SK-N-SH treated with all-trans-retinoic acid at 6 μM for 48 hours (cell line): ENCODE results near the gene SFT2D3.

Experiments used
- ATAC-seq: fragments of 200-7000 bp; cut with Tn5 transposase; 3 replicates; pipeline ENCODE4 v1.9.1; 2020; ENCODE audit warnings: mild to moderate bottlenecking, moderate library complexity
- BACH2 ChIP-seq: fragments of 250-450 bp; sonication (Bioruptor Pico); IDR thresholded peaks from 2 replicates; pipeline ENCODE4 v1.9.0; 2021; ENCODE audit warnings: mild to moderate bottlenecking, borderline replicate concordance
- CREB5 ChIP-seq: fragments of 250-450 bp; sonication (Bioruptor Pico); IDR thresholded peaks from 2 replicates; pipeline ENCODE4 v1.5.1; 2020; ENCODE audit warnings: low read depth, mild to moderate bottlenecking, moderate library complexity
- CSDC2 ChIP-seq: fragments of 250-450 bp; sonication (Bioruptor Pico); IDR thresholded peaks from 2 replicates; pipeline ENCODE4 v1.5.0; 2020; ENCODE audit warnings: mild to moderate bottlenecking, moderate library complexity
- ESRRG ChIP-seq: fragments of 250-450 bp; sonication (Bioruptor Pico); IDR thresholded peaks from 2 replicates; pipeline ENCODE4 v1.6.1; 2021; ENCODE audit warnings: mild to moderate bottlenecking
- GLIS3 ChIP-seq: fragments of 250-450 bp; sonication (Bioruptor Pico); IDR thresholded peaks from 2 replicates; pipeline ENCODE4 v1.5.0; 2020; ENCODE audit warnings: mild to moderate bottlenecking, moderate library complexity
- ISL1 ChIP-seq: fragments of 250-450 bp; sonication (Bioruptor Pico); IDR thresholded peaks from 2 replicates; pipeline ENCODE4 v2.1.2; 2022; ENCODE audit warnings: mild to moderate bottlenecking, moderate library complexity
- PATZ1 ChIP-seq: fragments of 250-450 bp; sonication (Bioruptor Pico); IDR thresholded peaks from 2 replicates; pipeline ENCODE4 v1.8.0; 2020; ENCODE audit warnings: mild to moderate bottlenecking, moderate library complexity, borderline replicate concordance
- PPARA ChIP-seq: fragments of 250-450 bp; sonication (Bioruptor Pico); IDR thresholded peaks from 2 replicates; pipeline ENCODE4 v1.5.0; 2020; ENCODE audit warnings: mild to moderate bottlenecking, borderline replicate concordance
- RARB ChIP-seq: fragments of 250-450 bp; sonication (Bioruptor Pico); IDR thresholded peaks from 2 replicates; pipeline ENCODE4 v1.8.0; 2021; ENCODE audit warnings: mild to moderate bottlenecking, moderate library complexity
- SNAI2 ChIP-seq: fragments of 250-450 bp; sonication (Bioruptor Pico); IDR thresholded peaks from 2 replicates; pipeline ENCODE4 v1.5.0; 2020; ENCODE audit warnings: mild to moderate bottlenecking, moderate library complexity
- TCF4 ChIP-seq: fragments of 250-450 bp; sonication (Bioruptor Pico); IDR thresholded peaks from 2 replicates; pipeline ENCODE4 v1.8.0; 2021; ENCODE audit warnings: mild to moderate bottlenecking, moderate library complexity, borderline replicate concordance
- TOX ChIP-seq: fragments of 250-450 bp; sonication (Bioruptor Pico); IDR thresholded peaks from 2 replicates; pipeline ENCODE4 v1.8.0; 2021; ENCODE audit warnings: mild to moderate bottlenecking, moderate library complexity, borderline replicate concordance
- ZC3H10 ChIP-seq: fragments of 250-450 bp; sonication (Bioruptor Pico); IDR thresholded peaks from 2 replicates; pipeline ENCODE4 v1.5.1; 2021; ENCODE audit warnings: mild to moderate bottlenecking, moderate library complexity
- ZFP3 ChIP-seq: fragments of 250-450 bp; sonication (Bioruptor Pico); IDR thresholded peaks from 2 replicates; pipeline ENCODE4 v1.5.0; 2020; ENCODE audit warnings: mild to moderate bottlenecking, moderate library complexity
- ZFP30 ChIP-seq: fragments of 450-650 bp; formaldehyde crosslinking; IDR thresholded peaks from 2 replicates; pipeline ENCODE4 v1.5.0; 2022; ENCODE audit warnings: mild to moderate bottlenecking, moderate library complexity
- ZNF565 ChIP-seq: fragments of 450-650 bp; formaldehyde crosslinking; conservative IDR thresholded peaks from 2 replicates; pipeline ENCODE4 v1.5.0; 2020; ENCODE audit warnings: low read depth, mild to moderate bottlenecking, moderate library complexity
- ZNF70 ChIP-seq: fragments of 450-650 bp; formaldehyde crosslinking; IDR thresholded peaks from 2 replicates; pipeline ENCODE4 v1.5.0; 2020; ENCODE audit warnings: mild to moderate bottlenecking, moderate library complexity
- ZNF8 ChIP-seq: fragments of 450-650 bp; formaldehyde crosslinking; IDR thresholded peaks from 2 replicates; pipeline ENCODE4 v1.5.0; 2020; ENCODE audit warnings: mild to moderate bottlenecking, moderate library complexity
- TF ChIP-seq, protein P1 (sequence below): fragments of 250-450 bp; sonication (Bioruptor Pico); IDR thresholded peaks from 2 replicates; pipeline ENCODE4 v1.5.0; 2020; ENCODE audit warnings: mild to moderate bottlenecking, moderate library complexity
- TF ChIP-seq, protein P2 (sequence below): fragments of 250-450 bp; sonication (Bioruptor Pico); IDR thresholded peaks from 2 replicates; pipeline ENCODE4 v1.5.1; 2021; ENCODE audit warnings: mild to moderate bottlenecking, moderate library complexity
- TF ChIP-seq, protein P3 (sequence below): fragments of 250-450 bp; sonication (Bioruptor Pico); IDR thresholded peaks from 2 replicates; pipeline ENCODE4 v1.8.0; 2021; ENCODE audit warnings: low read depth, mild to moderate bottlenecking, moderate library complexity, borderline replicate concordance

The SFT2D3 gene

GRCh38 chr2:127721311-127721977 is 20.1 kb downstream of the SFT2D3 start (continued):
- TF ChIP-seq, protein P1, sequence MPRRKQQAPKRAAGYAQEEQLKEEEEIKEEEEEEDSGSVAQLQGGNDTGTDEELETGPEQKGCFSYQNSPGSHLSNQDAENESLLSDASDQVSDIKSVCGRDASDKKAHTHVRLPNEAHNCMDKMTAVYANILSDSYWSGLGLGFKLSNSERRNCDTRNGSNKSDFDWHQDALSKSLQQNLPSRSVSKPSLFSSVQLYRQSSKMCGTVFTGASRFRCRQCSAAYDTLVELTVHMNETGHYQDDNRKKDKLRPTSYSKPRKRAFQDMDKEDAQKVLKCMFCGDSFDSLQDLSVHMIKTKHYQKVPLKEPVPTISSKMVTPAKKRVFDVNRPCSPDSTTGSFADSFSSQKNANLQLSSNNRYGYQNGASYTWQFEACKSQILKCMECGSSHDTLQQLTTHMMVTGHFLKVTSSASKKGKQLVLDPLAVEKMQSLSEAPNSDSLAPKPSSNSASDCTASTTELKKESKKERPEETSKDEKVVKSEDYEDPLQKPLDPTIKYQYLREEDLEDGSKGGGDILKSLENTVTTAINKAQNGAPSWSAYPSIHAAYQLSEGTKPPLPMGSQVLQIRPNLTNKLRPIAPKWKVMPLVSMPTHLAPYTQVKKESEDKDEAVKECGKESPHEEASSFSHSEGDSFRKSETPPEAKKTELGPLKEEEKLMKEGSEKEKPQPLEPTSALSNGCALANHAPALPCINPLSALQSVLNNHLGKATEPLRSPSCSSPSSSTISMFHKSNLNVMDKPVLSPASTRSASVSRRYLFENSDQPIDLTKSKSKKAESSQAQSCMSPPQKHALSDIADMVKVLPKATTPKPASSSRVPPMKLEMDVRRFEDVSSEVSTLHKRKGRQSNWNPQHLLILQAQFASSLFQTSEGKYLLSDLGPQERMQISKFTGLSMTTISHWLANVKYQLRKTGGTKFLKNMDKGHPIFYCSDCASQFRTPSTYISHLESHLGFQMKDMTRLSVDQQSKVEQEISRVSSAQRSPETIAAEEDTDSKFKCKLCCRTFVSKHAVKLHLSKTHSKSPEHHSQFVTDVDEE (CRISPR knock-in tag), result no peak
- no peak for TF ChIP-seq ZC3H10 (CRISPR knock-in tag)
- TF ChIP-seq SNAI2 (CRISPR knock-in tag), result no peak
- TF ChIP-seq ZNF70 (CRISPR knock-in tag), result no peak
- TF ChIP-seq RARB (CRISPR knock-in tag), result no peak
- no peak for TF ChIP-seq ZFP30

DNA sequence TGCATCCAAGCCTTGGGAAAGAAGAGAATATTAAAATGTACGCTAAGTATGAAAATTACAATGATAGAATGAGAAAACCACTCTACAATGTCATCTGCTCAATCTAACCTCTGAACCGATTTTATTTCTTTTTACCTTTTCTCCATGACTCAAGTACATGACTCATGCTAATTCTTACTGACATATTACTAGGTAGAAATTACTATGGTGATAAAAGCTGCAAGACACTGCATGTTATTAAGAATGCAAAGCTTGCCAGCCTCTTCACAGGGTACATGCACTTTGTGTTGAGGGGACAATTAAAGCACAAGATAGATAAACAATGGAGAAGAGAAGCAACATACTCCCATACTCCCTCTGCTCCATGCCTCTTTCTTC is 20.7 kb downstream of the SFT2D3 start:
- TF ChIP-seq TCF4 (CRISPR knock-in tag) (no peak), BACH2 (CRISPR knock-in tag) (no peak), ZNF565 (no peak), ZFP30 (no peak), CSDC2 (no peak), TOX (CRISPR knock-in tag) (no peak), ZNF70 (CRISPR knock-in tag) (no peak), CREB5 (CRISPR knock-in tag) (no peak), ZFP3 (CRISPR knock-in tag) (no peak), ISL1 (no peak), ESRRG (CRISPR knock-in tag) (no peak), SNAI2 (CRISPR knock-in tag) (no peak)
- TF ChIP-seq, protein P2, sequence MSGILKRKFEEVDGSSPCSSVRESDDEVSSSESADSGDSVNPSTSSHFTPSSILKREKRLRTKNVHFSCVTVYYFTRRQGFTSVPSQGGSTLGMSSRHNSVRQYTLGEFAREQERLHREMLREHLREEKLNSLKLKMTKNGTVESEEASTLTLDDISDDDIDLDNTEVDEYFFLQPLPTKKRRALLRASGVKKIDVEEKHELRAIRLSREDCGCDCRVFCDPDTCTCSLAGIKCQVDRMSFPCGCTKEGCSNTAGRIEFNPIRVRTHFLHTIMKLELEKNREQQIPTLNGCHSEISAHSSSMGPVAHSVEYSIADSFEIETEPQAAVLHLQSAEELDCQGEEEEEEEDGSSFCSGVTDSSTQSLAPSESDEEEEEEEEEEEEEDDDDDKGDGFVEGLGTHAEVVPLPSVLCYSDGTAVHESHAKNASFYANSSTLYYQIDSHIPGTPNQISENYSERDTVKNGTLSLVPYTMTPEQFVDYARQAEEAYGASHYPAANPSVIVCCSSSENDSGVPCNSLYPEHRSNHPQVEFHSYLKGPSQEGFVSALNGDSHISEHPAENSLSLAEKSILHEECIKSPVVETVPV, result no peak
- TF ChIP-seq, protein P1 (CRISPR knock-in tag), result no peak
- TF ChIP-seq, all 23 proteins: peak for 0
- no peak for ATAC-seq

DNA sequence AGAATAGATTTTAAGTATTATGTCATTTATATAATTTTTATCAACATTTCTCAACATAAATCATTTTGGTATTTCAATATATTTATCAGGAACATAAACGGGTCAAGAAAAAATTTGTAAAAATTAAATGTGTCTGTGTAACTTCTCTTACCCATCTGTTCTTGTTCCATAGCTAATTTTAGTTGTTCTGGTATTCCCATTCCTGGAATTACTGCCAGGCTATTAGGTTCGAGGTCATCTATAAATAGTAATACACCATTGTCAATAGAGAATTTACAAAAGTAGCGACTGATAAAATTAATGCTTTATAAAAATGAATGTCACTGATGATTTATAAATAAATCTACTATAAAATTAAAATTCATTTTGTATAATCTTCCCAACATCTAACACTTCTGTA is 21.5 kb downstream of the SFT2D3 start:
- no peak for ATAC-seq

More for the DNA sequence above, 21.5 kb downstream of the SFT2D3 start:
- TF ChIP-seq PPARA (no peak), ZNF565 (no peak), BACH2 (CRISPR knock-in tag) (no peak), ZNF70 (CRISPR knock-in tag) (no peak), CREB5 (CRISPR knock-in tag) (no peak), SNAI2 (CRISPR knock-in tag) (no peak), GLIS3 (CRISPR knock-in tag) (no peak), ZC3H10 (CRISPR knock-in tag) (no peak), ESRRG (CRISPR knock-in tag) (no peak), ZNF8 (CRISPR knock-in tag) (no peak), ISL1 (no peak), TOX (CRISPR knock-in tag) (no peak), PATZ1 (CRISPR knock-in tag) (no peak), TCF4 (CRISPR knock-in tag) (no peak), RARB (CRISPR knock-in tag) (no peak)
- TF ChIP-seq, protein P2, result no peak
- TF ChIP-seq, protein P3, sequence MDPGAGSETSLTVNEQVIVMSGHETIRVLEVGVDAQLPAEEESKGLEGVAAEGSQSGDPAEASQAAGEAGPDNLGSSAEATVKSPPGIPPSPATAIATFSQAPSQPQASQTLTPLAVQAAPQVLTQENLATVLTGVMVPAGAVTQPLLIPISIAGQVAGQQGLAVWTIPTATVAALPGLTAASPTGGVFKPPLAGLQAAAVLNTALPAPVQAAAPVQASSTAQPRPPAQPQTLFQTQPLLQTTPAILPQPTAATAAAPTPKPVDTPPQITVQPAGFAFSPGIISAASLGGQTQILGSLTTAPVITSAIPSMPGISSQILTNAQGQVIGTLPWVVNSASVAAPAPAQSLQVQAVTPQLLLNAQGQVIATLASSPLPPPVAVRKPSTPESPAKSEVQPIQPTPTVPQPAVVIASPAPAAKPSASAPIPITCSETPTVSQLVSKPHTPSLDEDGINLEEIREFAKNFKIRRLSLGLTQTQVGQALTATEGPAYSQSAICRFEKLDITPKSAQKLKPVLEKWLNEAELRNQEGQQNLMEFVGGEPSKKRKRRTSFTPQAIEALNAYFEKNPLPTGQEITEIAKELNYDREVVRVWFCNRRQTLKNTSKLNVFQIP (CRISPR knock-in tag), result no peak
